ENCODE measurements around the gene QRSL1. TPM values are rescaled to one million over a fixed set of nuclear protein-coding genes. Genes with fewer than 3 reads are reported as not detected.

QRSL1 gene
- total and polyA plus RNA-seq, 2 donors (not counting 3 experiments of a cell fraction or from before 2014, with no cell fraction given): 4.3 to 11.3 TPM

GRCh38 chr6:106631346-106631745 lies 2.0 kb downstream of the QRSL1 start:
- ChIA-PET POLR2A (no interaction called here), CTCF (no interaction called here)
- Histone ChIP-seq H3K4me2 (ENCODE audit: insufficient read depth, low read length) (no peak overlapping the region), H4K20me1 (replicated peaks; ENCODE audit: control insufficient read depth, extremely low read depth, insufficient read depth, low read length) (no peaks in the 10 kb centered on the region), H3K9me1 (replicated peaks; ENCODE audit: control insufficient read depth, extremely low read depth, insufficient read depth, low read length) (no peaks in the 10 kb centered on the region), H3K9ac (replicated peaks; ENCODE audit: extremely low read depth, insufficient read depth, low read length) (no peak overlapping the region), H3K4me3 (replicated peaks in 1 of 3; ENCODE audit: insufficient read depth in 1 of 3, low read depth in 1 of 3, low read length in 3 of 3) (no peak overlapping the region), H3K27me3 (ENCODE audit: control insufficient read depth in 2 of 2, insufficient read depth in 2 of 2, low read length in 2 of 2) (no peaks in the 10 kb centered on the region), H3K9me3 (replicated peaks; ENCODE audit: control insufficient read depth, insufficient read depth, low read length) (no peaks in the 10 kb centered on the region), H3K36me3 (ENCODE audit: control insufficient read depth in 2 of 2, extremely low read depth in 1 of 2, insufficient read depth in 2 of 2, low read length in 2 of 2) (no peaks in the 10 kb centered on the region), H3K79me2 (ENCODE audit: control insufficient read depth, insufficient read depth, low read length) (peaks cover 36% of the 10 kb centered on the region), H3K27ac (ENCODE audit: insufficient read depth, low read depth, low read length) (no peak overlapping the region), H2AFZ (ENCODE audit: low read depth, low read length) (no peak overlapping the region), H3K4me1 (ENCODE audit: control insufficient read depth, extremely low read depth, insufficient read depth, low read length) (peaks cover 6% of the 10 kb centered on the region)
- FAIRE-seq (no peak), DNase-seq (ENCODE audit: low read depth, low spot score) (no peak)
- no TSS peak for BruUV-seq (replicated peaks)
- no peak for TF ChIP-seq POLR2A (IDR thresholded peaks at IDR 0.05; ENCODE audit: low read depth, low read length)
- TF ChIP-seq GATA2 (IDR thresholded peaks at IDR 0.05; ENCODE audit: insufficient read depth, insufficient read length, low read depth, low read length): no peak
- no peak for TF ChIP-seq CTCF (IDR thresholded peaks at IDR 0.05; ENCODE audit: extremely low read depth in 1 of 2, insufficient read depth in 1 of 2, low read depth in 1 of 2, low read length in 2 of 2)
- no peak for TF ChIP-seq EZH2 (IDR thresholded peaks at IDR 0.05; ENCODE audit: borderline replicate concordance, low read depth, low read length, severe bottlenecking)
- TF ChIP-seq MYC (IDR thresholded peaks at IDR 0.05; ENCODE audit: low read depth, low read length): no peak
- TF ChIP-seq FOS (IDR thresholded peaks at IDR 0.05; ENCODE audit: borderline replicate concordance, insufficient read depth, low read length): no peak
- no peak for TF ChIP-seq JUN (IDR thresholded peaks at IDR 0.05; ENCODE audit: borderline replicate concordance, insufficient read depth, insufficient read length, low read depth)
- no peak for TF ChIP-seq MAX (IDR thresholded peaks at IDR 0.05; ENCODE audit: insufficient read depth, insufficient read length)
- TF ChIP-seq POLR2AphosphoS5 (IDR thresholded peaks at IDR 0.05; ENCODE audit: insufficient read depth, low read depth, low read length): no peak
- dilution Hi-C loops (cut with MboI; ENCODE audit: extremely low pct_ligation_motif_present, low sequenced_read_pairs) (no loop called here), intact Hi-C loops (cut with micrococcal nuclease) (no loop called here)

All from endothelial cell of umbilical vein (primary cell).